ENCODE measurements around the gene SLC24A3.

SLC24A3 gene

GRCh38 chr20:19429538-19429937 lies 217.1 kb downstream of the SLC24A3 start:
- H3K27me3 ChIP-seq (ENCODE audit: control insufficient read depth, low read length), result no peaks in the 10 kb centered on the region
- H3K9me2 ChIP-seq (replicated peaks; ENCODE audit: control insufficient read depth, low read length), result no peaks in the 10 kb centered on the region
- no peak overlapping the region for H3K27ac ChIP-seq (ENCODE audit: low read depth, low read length)
- H3K4me3 ChIP-seq (ENCODE audit: low read length), result no peak overlapping the region
- no peaks in the 10 kb centered on the region for H3K9me3 ChIP-seq (ENCODE audit: control insufficient read depth, insufficient read depth, low read length)
- no peaks in the 10 kb centered on the region for H3F3A ChIP-seq (ENCODE audit: control insufficient read depth, insufficient read depth)
- no peaks in the 10 kb centered on the region for H3K4me1 ChIP-seq (ENCODE audit: control insufficient read depth, low read length)
- no peaks in the 10 kb centered on the region for H3K36me3 ChIP-seq (ENCODE audit: control insufficient read depth, low read length)
- no peak for TF ChIP-seq CTCF (IDR thresholded peaks at IDR 0.05; ENCODE audit: low read depth, low read length, poor library complexity, severe bottlenecking)
- no peak for TF ChIP-seq EZH2phosphoT487 (IDR thresholded peaks at IDR 0.05; ENCODE audit: borderline replicate concordance, low read length)
- no peaks in the 10 kb centered on the region for H4K20me1 ChIP-seq (ENCODE audit: control insufficient read depth, insufficient read depth, low read depth, low read length)
- H3K4me2 ChIP-seq (ENCODE audit: low read length), result no peak overlapping the region
- H3K79me2 ChIP-seq (ENCODE audit: control insufficient read depth, low read length), result no peaks in the 10 kb centered on the region

- TF ChIP-seq CTCF (IDR thresholded peaks at IDR 0.05; ENCODE audit: low read depth, low read length, poor library complexity, severe bottlenecking) (no peak), EZH2phosphoT487 (IDR thresholded peaks at IDR 0.05; ENCODE audit: borderline replicate concordance, low read length) (no peak)
- Histone ChIP-seq H3K9me3 (ENCODE audit: control insufficient read depth, insufficient read depth, low read length) (no peaks in the 10 kb centered on the region), H3K27ac (ENCODE audit: low read depth, low read length) (no peak overlapping the region), H3K4me1 (ENCODE audit: control insufficient read depth, low read length) (no peaks in the 10 kb centered on the region), H3K36me3 (ENCODE audit: control insufficient read depth, low read length) (no peaks in the 10 kb centered on the region), H3K4me3 (ENCODE audit: low read length) (no peak overlapping the region), H3F3A (ENCODE audit: control insufficient read depth, insufficient read depth) (no peaks in the 10 kb centered on the region), H3K79me2 (ENCODE audit: control insufficient read depth, low read length) (no peaks in the 10 kb centered on the region), H3K4me2 (ENCODE audit: low read length) (no peak overlapping the region), H4K20me1 (ENCODE audit: control insufficient read depth, insufficient read depth, low read depth, low read length) (no peaks in the 10 kb centered on the region), H3K9me2 (replicated peaks; ENCODE audit: control insufficient read depth, low read length) (no peaks in the 10 kb centered on the region), H3K27me3 (ENCODE audit: control insufficient read depth, low read length) (no peaks in the 10 kb centered on the region)
Measured at GRCh38 chr20:19430641-19431315, 218.3 kb downstream of the SLC24A3 start.

- TF ChIP-seq CTCF (IDR thresholded peaks at IDR 0.05; ENCODE audit: low read depth, low read length, poor library complexity, severe bottlenecking), result no peak
- no peak for TF ChIP-seq EZH2phosphoT487 (IDR thresholded peaks at IDR 0.05; ENCODE audit: borderline replicate concordance, low read length)
- no peaks in the 10 kb centered on the region for H3K9me2 ChIP-seq (replicated peaks; ENCODE audit: control insufficient read depth, low read length)
- no peaks in the 10 kb centered on the region for H3K79me2 ChIP-seq (ENCODE audit: control insufficient read depth, low read length)
- H3K27ac ChIP-seq (ENCODE audit: low read depth, low read length), result no peak overlapping the region
- H3K27me3 ChIP-seq (ENCODE audit: control insufficient read depth, low read length), result no peaks in the 10 kb centered on the region
- H3F3A ChIP-seq (ENCODE audit: control insufficient read depth, insufficient read depth), result no peaks in the 10 kb centered on the region
- no peaks in the 10 kb centered on the region for H3K9me3 ChIP-seq (ENCODE audit: control insufficient read depth, insufficient read depth, low read length)
- no peaks in the 10 kb centered on the region for H3K36me3 ChIP-seq (ENCODE audit: control insufficient read depth, low read length)
- H4K20me1 ChIP-seq (ENCODE audit: control insufficient read depth, insufficient read depth, low read depth, low read length), result no peaks in the 10 kb centered on the region
- H3K4me1 ChIP-seq (ENCODE audit: control insufficient read depth, low read length), result no peaks in the 10 kb centered on the region
- no peak overlapping the region for H3K4me3 ChIP-seq (ENCODE audit: low read length)
- H3K4me2 ChIP-seq (ENCODE audit: low read length), result no peak overlapping the region
Measured at GRCh38 chr20:19431316-19431700, 218.9 kb downstream of the SLC24A3 start.

Data from DOHH2 (cell line).